SU-DHL-6 (cell line): ENCODE data around the gene RFPL4A.

ENCODE experiments used
- CTCF ChIP-seq: fragments of 200-600 bp; sonication (generic); IDR thresholded peaks from one replicate; pipeline ENCODE4 v1.5.1; 2017; ENCODE audit warnings: antibody characterized with exemption, mild to moderate bottlenecking, low read length, moderate library complexity; ENCODE audit not compliant: insufficient read depth, poor library complexity, severe bottlenecking
- EZH2phosphoT487 ChIP-seq: fragments of 200-600 bp; sonication (generic), shearing (Covaris generic); conservative IDR thresholded peaks from 2 replicates; pipeline ENCODE4 v1.6.1; 2018; ENCODE audit warnings: mild to moderate bottlenecking, antibody characterized with exemption, low read length, moderate library complexity, mixed read lengths

GRCh38 chr19:55720214-55720746, 38.6 kb upstream of the RFPL4A start:
- TF ChIP-seq CTCF (no peak), EZH2phosphoT487 (no peak)
